ENCODE measurements around the gene B3GNT8. TPM values are rescaled to one million over a fixed set of nuclear protein-coding genes. Genes with fewer than 3 reads are reported as not detected.
"Not testable (repeated sequence)": the region's sequence is repeated elsewhere in the genome, so short reads cannot be mapped to it uniquely, and the experiment has no call there.

The B3GNT8 gene
- total RNA-seq, 1 donor from 2014 or later: not detected

DNA sequence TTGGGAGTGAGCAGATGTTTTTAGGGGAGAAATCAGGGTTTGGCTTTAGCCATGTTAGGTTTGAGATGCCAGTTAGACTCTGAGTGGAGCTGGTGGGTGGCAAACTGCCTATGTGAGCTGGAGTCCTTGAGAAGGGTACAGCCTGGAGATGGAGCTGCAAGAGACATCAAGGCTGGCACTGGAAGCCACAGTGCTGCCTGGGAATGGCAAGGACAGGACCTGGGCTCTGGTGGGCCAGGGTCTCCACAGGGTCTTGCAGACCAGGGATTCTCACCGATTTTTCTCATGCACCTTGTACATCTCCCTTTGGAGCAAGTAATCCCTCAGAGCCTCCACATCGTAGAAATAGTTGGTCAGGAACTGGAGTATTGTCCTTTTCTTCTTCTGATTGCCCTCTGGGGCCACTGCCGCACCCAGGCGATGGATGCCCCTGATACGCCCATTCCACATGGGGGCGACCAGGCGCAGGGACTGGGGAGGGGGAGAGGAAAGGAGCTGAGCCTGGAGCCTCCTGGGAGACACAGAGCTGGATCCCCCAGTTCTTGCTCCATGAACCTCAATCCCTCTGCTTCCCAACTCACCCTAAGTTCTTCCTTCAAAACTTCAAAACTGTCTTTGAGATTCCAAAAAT is 10.9 kb upstream of the B3GNT8 start:
- DNase-seq (ENCODE audit: low read depth): no peak

GRCh38 chr19:41436674-41436951 is 9.4 kb upstream of the B3GNT8 start:
- DNase-seq (ENCODE audit: low read depth): no peak

DNA sequence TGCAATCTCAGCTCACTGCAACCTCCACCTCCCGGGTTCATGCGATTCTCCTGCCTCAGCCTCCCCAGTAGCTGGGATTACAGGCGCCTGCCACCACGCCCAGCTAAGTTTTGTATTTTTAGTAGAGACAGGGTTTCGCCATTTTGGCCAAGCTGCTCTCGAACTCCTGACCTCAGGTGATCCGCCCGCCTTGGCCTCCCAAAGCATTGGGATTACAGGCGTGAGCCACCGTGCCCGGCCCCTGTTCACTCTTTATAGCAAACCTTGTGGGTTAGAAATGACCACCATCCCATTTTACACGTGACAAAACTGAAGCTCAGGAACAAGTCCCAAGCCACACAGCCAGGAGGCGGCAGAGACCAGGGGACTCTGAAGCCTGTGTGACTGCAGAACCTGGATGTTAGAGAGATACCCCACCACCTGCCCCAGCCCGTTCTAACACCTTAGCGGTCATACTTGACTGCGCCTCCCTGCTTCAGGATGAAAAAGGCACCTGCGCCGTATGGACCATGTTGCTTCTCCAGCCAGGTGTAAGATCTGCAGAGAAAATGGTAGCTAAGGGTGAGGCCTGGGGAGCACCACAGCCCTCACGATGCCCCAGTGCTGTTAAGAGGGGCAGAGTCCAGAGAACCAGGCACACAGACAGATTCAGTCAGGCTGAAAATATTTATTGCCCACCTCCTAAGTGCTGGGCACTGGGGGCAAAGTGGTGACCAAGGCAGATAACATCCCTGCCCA is 8.9 kb upstream of the B3GNT8 start:
- DNase-seq (ENCODE audit: low read depth): no peak

GRCh38 chr19:41435376-41435775 is 8.2 kb upstream of the B3GNT8 start:
- not testable (repeated sequence) for DNase-seq (ENCODE audit: low read depth)

DNA sequence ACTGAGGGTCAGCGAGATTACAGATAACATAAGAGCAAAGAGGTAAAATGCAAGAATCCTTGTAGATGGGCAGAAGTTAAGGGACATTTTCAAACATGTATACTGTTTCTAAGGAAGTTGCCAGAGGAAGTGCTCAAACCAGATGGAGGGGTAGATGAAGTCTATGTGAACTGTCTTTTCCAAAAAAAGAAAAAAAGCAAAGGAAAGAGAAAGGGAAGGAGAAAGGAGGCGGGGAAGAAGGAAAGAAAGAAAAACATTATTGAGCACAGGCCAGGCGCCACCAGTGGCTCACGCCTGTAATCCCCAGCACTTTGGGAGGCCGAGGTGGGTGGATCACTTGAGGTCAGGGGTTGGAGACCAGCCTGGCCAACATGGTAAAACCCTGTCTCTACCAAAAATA is 7.3 kb upstream of the B3GNT8 start:
- DNase-seq (ENCODE audit: low read depth): no peak

GRCh38 chr19:41433171-41433570 is 6.0 kb upstream of the B3GNT8 start:
- DNase-seq (ENCODE audit: low read depth): no peak

- DNase-seq (ENCODE audit: low read depth): peak; percentile 93
Observed at GRCh38 chr19:41431426-41432386, 4.5 kb upstream of the B3GNT8 start.

GRCh38 chr19:41430922-41431321 is 3.7 kb upstream of the B3GNT8 start:
- peak; percentile 92 for DNase-seq (ENCODE audit: low read depth)

DNA sequence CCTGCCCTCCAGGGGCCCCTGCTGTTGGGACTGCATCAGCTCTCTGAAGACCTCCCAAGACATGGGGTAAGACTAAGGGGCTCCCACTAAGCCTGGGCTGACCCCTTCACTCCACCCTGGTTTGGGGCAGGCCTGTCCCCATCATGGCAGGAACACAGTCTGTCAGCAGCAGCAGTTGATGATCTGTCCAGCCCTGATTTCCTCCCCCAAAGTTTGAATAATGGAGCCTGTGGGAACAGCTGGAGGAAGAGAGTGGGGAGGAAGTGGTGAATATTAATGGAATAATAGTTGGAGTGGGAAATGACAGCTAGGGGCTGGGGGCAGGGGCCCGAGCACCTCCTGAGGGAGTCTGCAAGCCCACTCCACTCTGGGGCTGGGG is 1.3 kb upstream of the B3GNT8 start:
- peak; percentile 16 for DNase-seq (ENCODE audit: low read depth)

- no peak for DNase-seq (ENCODE audit: low read depth)
Observed at GRCh38 chr19:41427647-41428480, 690 bp upstream of the B3GNT8 start.

GRCh38 chr19:41426116-41426841 is 895 bp downstream of the B3GNT8 start:
- DNase-seq (ENCODE audit: low read depth): no peak

DNA sequence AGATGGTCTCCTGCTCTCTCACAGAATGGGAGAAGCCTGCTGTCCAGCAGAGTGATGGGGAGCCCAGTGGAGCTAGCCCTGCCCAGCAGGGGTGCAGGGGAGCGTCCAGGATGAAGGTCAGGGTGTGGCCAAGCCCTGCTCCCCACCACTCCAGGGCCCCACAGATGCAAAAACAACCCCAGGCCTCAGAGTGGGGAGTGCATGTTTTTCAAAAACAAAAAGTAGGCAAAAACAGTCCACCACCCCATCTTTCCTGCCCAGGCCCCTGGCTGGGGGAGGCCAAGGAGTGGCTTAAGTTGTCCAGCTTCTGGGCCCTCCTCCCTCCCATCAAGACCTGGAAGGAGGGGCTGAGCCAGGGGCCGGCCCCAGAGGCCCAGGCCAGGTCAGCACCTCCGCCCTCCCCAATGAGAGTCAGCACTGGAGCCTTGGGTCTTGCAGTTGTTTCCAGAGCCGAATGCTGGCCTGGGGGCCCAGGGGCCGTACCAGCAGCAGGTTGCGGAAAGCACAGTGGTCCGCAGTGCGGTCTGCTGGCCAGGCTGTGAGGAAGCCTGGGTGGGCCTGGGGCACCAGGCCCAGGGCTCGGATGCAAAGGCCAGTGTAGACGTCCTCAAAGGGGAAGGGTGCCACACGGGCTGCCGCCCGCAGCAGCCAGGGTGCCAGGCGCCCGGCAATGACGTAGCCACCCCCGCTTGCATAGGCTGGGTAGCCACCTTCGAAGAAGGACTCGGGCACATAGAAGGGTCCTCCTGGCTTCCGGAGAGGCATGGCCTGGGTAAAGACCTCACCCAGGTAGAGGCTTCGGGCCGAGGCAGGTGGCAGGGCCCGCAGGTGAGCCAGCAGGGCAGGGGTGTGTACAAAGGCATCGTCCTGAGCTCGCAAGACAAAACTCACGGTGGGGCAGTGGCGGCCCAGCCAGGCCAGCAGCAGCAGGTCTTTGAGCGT is 1.7 kb downstream of the B3GNT8 start:
- DNase-seq (ENCODE audit: low read depth): no peak

DNA sequence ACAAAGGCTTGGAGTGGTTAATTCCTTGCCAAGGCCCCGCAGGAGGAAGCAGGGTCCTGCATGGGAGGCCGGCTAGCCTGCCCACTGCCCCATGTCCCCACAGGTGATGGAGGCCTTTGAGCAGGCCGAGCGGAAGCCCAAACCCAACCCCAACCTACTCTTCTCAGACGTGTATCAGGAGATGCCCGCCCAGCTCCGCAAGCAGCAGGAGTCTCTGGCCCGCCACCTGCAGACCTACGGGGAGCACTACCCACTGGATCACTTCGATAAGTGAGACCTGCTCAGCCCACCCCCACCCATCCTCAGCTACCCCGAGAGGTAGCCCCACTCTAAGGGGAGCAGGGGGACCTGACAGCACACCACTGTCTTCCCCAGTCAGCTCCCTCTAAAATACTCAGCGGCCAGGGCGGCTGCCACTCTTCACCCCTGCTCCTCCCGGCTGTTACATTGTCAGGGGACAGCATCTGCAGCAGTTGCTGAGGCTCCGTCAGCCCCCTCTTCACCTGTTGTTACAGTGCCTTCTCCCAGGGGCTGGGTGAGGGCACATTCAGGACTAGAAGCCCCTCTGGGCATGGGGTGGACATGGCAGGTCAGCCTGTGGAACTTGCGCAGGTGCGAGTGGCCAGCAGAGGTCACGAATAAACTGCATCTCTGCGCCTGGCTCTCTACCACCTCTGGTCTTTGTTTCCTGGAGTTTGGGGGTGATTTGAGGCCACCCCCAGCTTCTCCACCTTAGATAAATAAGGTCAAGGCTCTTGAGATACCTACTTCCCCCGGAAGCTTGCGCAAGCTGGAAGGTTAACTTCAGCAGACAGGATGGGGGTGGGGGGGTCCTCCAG is 2.6 kb downstream of the B3GNT8 start:
- DNase-seq (ENCODE audit: low read depth): no peak

- DNase-seq (ENCODE audit: low read depth): no peak
Observed at GRCh38 chr19:41422955-41423354, 4.2 kb downstream of the B3GNT8 start.

GRCh38 chr19:41422456-41422855 is 4.7 kb downstream of the B3GNT8 start:
- no peak for DNase-seq (ENCODE audit: low read depth)

DNA sequence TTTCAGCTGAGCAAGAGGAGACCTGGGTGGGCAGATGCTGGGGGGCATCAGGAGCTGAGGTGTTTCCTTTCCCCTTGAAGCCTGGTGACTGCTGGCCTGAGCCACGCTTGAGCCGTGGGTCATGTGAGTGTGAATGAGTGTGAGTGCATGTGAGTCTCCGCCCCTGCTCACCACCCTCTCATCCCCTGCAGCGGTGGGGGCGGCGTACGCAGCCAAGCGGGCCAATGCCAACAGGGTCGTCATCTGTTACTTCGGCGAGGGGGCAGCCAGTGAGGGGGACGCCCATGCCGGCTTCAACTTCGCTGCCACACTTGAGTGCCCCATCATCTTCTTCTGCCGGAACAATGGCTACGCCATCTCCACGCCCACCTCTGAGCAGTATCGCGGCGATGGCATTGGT is 5.2 kb downstream of the B3GNT8 start:
- DNase-seq (ENCODE audit: low read depth): no peak

GRCh38 chr19:41421314-41421713 is 5.9 kb downstream of the B3GNT8 start:
- DNase-seq (ENCODE audit: low read depth): no peak

DNA sequence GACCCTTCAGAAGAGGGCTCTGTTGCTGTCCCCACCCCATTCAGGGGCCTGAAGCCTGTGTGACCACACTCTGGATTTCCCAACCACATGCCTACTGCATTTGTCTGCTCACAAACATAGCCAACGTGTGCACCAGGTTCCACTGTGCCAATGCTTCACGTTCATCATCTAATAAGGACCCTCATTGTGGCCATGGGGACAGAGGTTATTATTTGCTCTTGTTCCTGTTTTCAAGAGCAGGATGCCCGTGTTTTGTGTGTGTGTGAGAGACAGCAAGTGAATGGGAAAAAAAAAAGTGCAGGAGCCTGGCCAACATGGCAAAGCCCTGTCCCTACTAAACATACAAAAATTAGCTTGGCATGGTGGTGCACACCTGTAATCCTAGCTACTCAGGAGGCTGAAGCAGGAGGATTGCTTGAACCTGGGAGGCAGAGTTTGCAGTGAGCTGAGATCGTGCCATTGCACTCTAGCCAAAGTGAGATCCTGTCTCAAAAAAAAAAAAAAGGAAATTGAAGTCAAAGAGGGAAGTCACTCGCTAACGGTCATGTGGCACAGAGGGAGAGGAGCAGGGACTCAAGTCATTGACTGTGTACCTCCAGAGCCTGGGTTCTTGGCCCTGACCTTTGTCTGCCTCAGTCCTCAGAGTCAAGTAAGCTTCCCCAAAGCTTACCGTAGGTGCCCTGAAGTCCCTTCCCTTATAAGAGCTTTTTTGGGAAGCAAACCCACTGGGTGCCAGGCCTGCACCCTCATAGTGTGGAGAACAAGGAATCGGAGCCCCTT is 6.9 kb downstream of the B3GNT8 start:
- no peak for DNase-seq (ENCODE audit: low read depth)

All from myocyte (in vitro differentiated cells).